ENCODE data around the gene BMAL1. TPM values are rescaled to one million over a fixed set of nuclear protein-coding genes. Genes with fewer than 3 reads are reported as not detected.

The BMAL1 gene
- total and polyA plus RNA-seq, 2 of the 4 experiments (the other 2 are of a cell fraction), result 8.8 to 9.9 TPM

- TF ChIP-seq, protein P1, sequence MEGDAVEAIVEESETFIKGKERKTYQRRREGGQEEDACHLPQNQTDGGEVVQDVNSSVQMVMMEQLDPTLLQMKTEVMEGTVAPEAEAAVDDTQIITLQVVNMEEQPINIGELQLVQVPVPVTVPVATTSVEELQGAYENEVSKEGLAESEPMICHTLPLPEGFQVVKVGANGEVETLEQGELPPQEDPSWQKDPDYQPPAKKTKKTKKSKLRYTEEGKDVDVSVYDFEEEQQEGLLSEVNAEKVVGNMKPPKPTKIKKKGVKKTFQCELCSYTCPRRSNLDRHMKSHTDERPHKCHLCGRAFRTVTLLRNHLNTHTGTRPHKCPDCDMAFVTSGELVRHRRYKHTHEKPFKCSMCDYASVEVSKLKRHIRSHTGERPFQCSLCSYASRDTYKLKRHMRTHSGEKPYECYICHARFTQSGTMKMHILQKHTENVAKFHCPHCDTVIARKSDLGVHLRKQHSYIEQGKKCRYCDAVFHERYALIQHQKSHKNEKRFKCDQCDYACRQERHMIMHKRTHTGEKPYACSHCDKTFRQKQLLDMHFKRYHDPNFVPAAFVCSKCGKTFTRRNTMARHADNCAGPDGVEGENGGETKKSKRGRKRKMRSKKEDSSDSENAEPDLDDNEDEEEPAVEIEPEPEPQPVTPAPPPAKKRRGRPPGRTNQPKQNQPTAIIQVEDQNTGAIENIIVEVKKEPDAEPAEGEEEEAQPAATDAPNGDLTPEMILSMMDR (conservative IDR thresholded peaks at IDR 0.05; ENCODE audit: low read depth, low read length), result no peak
- no peak for TF ChIP-seq ELK1 (IDR thresholded peaks at IDR 0.05; ENCODE audit: borderline replicate concordance, low read depth, low read length)
Measured at GRCh38 chr11:13341026-13341425, 63.4 kb downstream of the BMAL1 start (continued).

All from IMR-90 (cell line).